ENCODE data around the gene SELL.

DNA sequence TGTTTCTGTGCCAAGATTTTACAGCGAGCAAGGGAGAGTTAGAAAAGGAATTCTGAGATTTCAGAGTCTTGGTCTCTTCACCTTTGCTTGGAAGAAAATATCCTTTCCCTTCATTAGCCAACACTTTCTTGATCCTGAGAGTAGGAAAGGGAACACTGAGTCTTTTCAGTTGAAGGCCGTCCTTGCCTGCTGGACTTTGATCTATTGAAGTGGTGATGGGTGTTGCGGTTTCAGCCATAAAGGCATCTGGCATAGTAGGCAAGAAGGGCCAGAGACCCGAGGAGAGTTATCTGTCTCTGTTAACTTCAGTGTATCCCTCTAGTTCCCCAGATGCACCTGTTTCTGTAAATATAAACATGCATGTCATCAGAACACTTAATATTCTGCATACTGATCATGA lies 12.7 kb upstream of the SELL start:
- TF ChIP-seq, protein P1, sequence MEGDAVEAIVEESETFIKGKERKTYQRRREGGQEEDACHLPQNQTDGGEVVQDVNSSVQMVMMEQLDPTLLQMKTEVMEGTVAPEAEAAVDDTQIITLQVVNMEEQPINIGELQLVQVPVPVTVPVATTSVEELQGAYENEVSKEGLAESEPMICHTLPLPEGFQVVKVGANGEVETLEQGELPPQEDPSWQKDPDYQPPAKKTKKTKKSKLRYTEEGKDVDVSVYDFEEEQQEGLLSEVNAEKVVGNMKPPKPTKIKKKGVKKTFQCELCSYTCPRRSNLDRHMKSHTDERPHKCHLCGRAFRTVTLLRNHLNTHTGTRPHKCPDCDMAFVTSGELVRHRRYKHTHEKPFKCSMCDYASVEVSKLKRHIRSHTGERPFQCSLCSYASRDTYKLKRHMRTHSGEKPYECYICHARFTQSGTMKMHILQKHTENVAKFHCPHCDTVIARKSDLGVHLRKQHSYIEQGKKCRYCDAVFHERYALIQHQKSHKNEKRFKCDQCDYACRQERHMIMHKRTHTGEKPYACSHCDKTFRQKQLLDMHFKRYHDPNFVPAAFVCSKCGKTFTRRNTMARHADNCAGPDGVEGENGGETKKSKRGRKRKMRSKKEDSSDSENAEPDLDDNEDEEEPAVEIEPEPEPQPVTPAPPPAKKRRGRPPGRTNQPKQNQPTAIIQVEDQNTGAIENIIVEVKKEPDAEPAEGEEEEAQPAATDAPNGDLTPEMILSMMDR (IDR thresholded peaks at IDR 0.05 in 2 of 3, conservative IDR thresholded peaks at IDR 0.05 in 1 of 3; ENCODE audit: control insufficient read depth in 2 of 3, extremely low read depth in 1 of 3, insufficient read depth in 1 of 3, low read depth in 3 of 3, low read length in 3 of 3): no peak
- no peak for TF ChIP-seq EGR1 (IDR thresholded peaks at IDR 0.05; ENCODE audit: borderline replicate concordance in 1 of 2, low read depth in 2 of 2, low read length in 2 of 2)

Data from GM12878 (cell line).